ENCODE data around the gene PSMB3. TPM values are rescaled to one million over a fixed set of nuclear protein-coding genes. Genes with fewer than 3 reads are reported as not detected.

The PSMB3 gene
- total RNA-seq, 1 experiment from 2014 or later: 346 TPM

- H3K4me1 ChIP-seq (ENCODE audit: control insufficient read depth in 1 of 2, insufficient read depth in 2 of 2, low read length in 2 of 2): peaks cover 21 to 29% of the 10 kb centered on the region in 2 experiments
- peaks cover 13 to 16% of the 10 kb centered on the region in 2 experiments; a peak in 3 of 4 replicates for H3K36me3 ChIP-seq (ENCODE audit: control insufficient read depth in 1 of 2, insufficient read depth in 2 of 2, low read length in 2 of 2)
- H4K20me1 ChIP-seq (ENCODE audit: insufficient read depth): no peaks in the 10 kb centered on the region
- ATAC-seq: no peak
- H3K4me2 ChIP-seq (ENCODE audit: low read length): no peak overlapping the region
- H3K79me2 ChIP-seq (ENCODE audit: insufficient read depth, low read length): peaks cover 64% of the 10 kb centered on the region
- intact Hi-C loops (cut with micrococcal nuclease): no loop called here
- H3K4me3 ChIP-seq (replicated peaks in 1 of 2; ENCODE audit: low read depth in 1 of 2, low read length in 2 of 2): no peak overlapping the region
- no peaks in the 10 kb centered on the region for H3K9me3 ChIP-seq (ENCODE audit: control insufficient read depth in 1 of 2, insufficient read depth in 1 of 2, low read depth in 1 of 2, low read length in 2 of 2)
- ChIA-PET POLR2A (no interaction called here), RAD21 (ENCODE audit: low non-redundant PET in 1 of 2, low total read pairs in 2 of 2, uncharacterized antibody in 2 of 2, unreplicated experiment in 2 of 2) (no interaction called here), CTCF (no interaction called here)
- no peaks in the 10 kb centered on the region for H3K27me3 ChIP-seq (ENCODE audit: insufficient read depth, low read length)
- BruUV-seq (replicated peaks): no TSS peak
- DNase-seq (ENCODE audit: low read depth, low spot score): no peak
- H3K9ac ChIP-seq (ENCODE audit: low read length): no peak overlapping the region
- no peak overlapping the region for H3K27ac ChIP-seq (ENCODE audit: low read depth, low read length)
- no peak for TF ChIP-seq ZNF274 (IDR thresholded peaks at IDR 0.05; ENCODE audit: low read depth, low read length)
- TF ChIP-seq ATF3 (IDR thresholded peaks at IDR 0.05): no peak
- TF ChIP-seq POLR2AphosphoS5 (IDR thresholded peaks at IDR 0.05; ENCODE audit: low read depth, low read length): no peak
- no peak for TF ChIP-seq EZH2phosphoT487 (IDR thresholded peaks at IDR 0.05; ENCODE audit: borderline replicate concordance)
- no peak for TF ChIP-seq ZBTB33 (IDR thresholded peaks at IDR 0.05; ENCODE audit: extremely low read depth, insufficient replicate concordance, low read length)
- TF ChIP-seq ZFX (IDR thresholded peaks at IDR 0.05): no peak
- TF ChIP-seq YY1 (IDR thresholded peaks at IDR 0.05; ENCODE audit: extremely low read depth, insufficient replicate concordance, low read depth, low read length): no peak
- TF ChIP-seq SRF (IDR thresholded peaks at IDR 0.05; ENCODE audit: low read depth): no peak
- no peak for TF ChIP-seq JUND (IDR thresholded peaks at IDR 0.05)
- no peak for TF ChIP-seq POLR2A (IDR thresholded peaks at IDR 0.05; ENCODE audit: borderline replicate concordance, extremely low read depth, insufficient read depth, insufficient read length)
- no peak for TF ChIP-seq CTCF (IDR thresholded peaks at IDR 0.05 in 2 of 3, conservative IDR thresholded peaks at IDR 0.05 in 1 of 3; ENCODE audit: borderline replicate concordance in 1 of 3, insufficient read depth in 1 of 3, low read depth in 2 of 3, low read length in 2 of 3)
- no peak for TF ChIP-seq CEBPB (IDR thresholded peaks at IDR 0.05; ENCODE audit: low read depth)
- no peak for TF ChIP-seq SIN3A (IDR thresholded peaks at IDR 0.05; ENCODE audit: low read depth)
- H3K9me2 ChIP-seq (ENCODE audit: insufficient read depth): no peaks in the 10 kb centered on the region
- H2AFZ ChIP-seq (ENCODE audit: low read depth, low read length, poor library complexity, severe bottlenecking): no peak overlapping the region
Measured at GRCh38 chr17:38741921-38742410, 10.6 kb upstream of the PSMB3 start.

Measured in HCT116 (cell line).